Esophagus muscularis mucosa (tissue), 4 donors: ENCODE measurements around the gene C1orf105. TPM values are rescaled to one million over a fixed set of nuclear protein-coding genes. Genes with fewer than 3 reads are reported as not detected.
A peak's percentile ranks its signal among the peaks of the same experiment; 100 is the strongest.

Experiments used
- DNase-seq: peaks from one replicate; pipeline ENCODE4 v3.0.0-alpha.2; 2017; ENCODE audit errors: extremely low spot score
- H3K27ac ChIP-seq, 4 donors: fragments of 200-600 bp; sonication (generic); replicated peaks in 1 of 4; 1 replicate in 3 of 4; 2 replicates in 1 of 4; pipeline ENCODE4 v1.5.1; 2016 to 2019; ENCODE audit warnings: mild to moderate bottlenecking in 1 of 4
- H3K27me3 ChIP-seq, 4 donors: fragments of 200-600 bp; sonication (generic); one replicate each; pipeline versions ENCODE4 v1.5.1 to v1.6.0; 2016 to 2019
- H3K36me3 ChIP-seq, 4 donors: fragments of 200-600 bp; sonication (generic); one replicate each; pipeline ENCODE4 v1.5.1; 2016 to 2019
- H3K4me1 ChIP-seq, 4 donors: fragments of 200-600 bp; sonication (generic); one replicate each; pipeline ENCODE4 v1.5.1; 2016 to 2019
- H3K4me3 ChIP-seq, 4 donors: fragments of 200-600 bp; sonication (generic); 1 replicate in 2 of 4; 2 replicates in 2 of 4; pipeline ENCODE4 v1.5.1; 2016 to 2019; ENCODE audit warnings: mild to moderate bottlenecking in 4 of 4, moderate library complexity in 1 of 4
- H3K9me3 ChIP-seq, 4 donors: fragments of 200-600 bp; sonication (generic); 1 replicate in 3 of 4; 2 replicates in 1 of 4; pipeline ENCODE4 v1.5.1; 2016 to 2019
- EP300 ChIP-seq: sonication (generic); formaldehyde crosslinking; IDR thresholded peaks from one replicate; pipeline ENCODE4 v1.6.1; 2017; ENCODE audit warnings: antibody characterized with exemption
- POLR2A ChIP-seq: fragments of 450-650 bp; IDR thresholded peaks from one replicate; pipeline ENCODE4 v1.6.1; 2017; ENCODE audit warnings: antibody characterized with exemption, moderate library complexity, mild to moderate bottlenecking, low read depth
- POLR2AphosphoS5 ChIP-seq, 2 donors: sonication (generic); formaldehyde crosslinking; IDR thresholded peaks; one replicate each; pipeline ENCODE4 v1.6.1; 2017; ENCODE audit warnings: antibody characterized with exemption in 2 of 2
- WGBS: methylation state at CpG from one replicate; pipeline ENCODE4 v1.1.5; 2018; 5-methylcytosine and 5-hydroxymethylcytosine counted together
- intact Hi-C: fragments of 100-400 bp; cut with DNase I; formaldehyde crosslinking; loops from one replicate; pipeline ENCODE4 v1.15.1; 2023
- total RNA-seq, 4 donors: library from RNA; depleted of rRNA; stranded (reverse); fragments of >200 nt; gene quantifications; one replicate each; pipeline versions ENCODE4 v1.1.0 to v1.2.1, GENCODE V29; 2016
- TF ChIP-seq, protein P1 (sequence below), 3 experiments: fragments of 200-600 bp in 2 of 3; fragments of 450-650 bp in 1 of 3; sonication (generic) in 2 of 3; IDR thresholded peaks; one replicate each; pipeline ENCODE4 v1.5.1; 2017 to 2019; ENCODE audit warnings: antibody characterized with exemption in 3 of 3, mild to moderate bottlenecking in 2 of 3, moderate library complexity in 1 of 3

C1orf105 gene
- total RNA-seq, 4 donors from 2014 or later, result not detected

DNA sequence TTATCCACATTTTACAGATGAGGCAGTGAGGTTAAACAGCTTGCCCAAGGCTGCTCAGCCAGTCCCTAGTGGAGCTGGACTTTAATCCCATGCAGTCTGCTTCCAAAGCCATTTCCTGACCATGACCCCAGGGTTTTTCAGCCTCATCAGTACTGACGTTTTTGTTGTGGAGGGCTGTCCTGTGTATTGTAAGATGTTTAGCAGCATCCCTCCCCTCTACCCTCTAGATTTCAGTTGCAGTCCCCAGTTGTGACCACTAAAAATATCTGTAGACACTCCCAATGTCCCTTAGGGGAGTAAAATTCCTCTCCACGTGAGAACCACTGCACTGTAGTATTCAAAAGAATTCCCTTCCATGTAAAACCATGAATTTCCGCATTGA lies 30.2 kb upstream of the C1orf105 start:
- Histone ChIP-seq H3K36me3 (no peaks in the 10 kb centered on the region), H3K4me1 (peaks cover 0 to 46% (median 32%) of the 10 kb centered on the region in 4 donors), H3K9me3 (no peaks in the 10 kb centered on the region), H3K27ac (peak overlapping the region in 2 of 4 donors; percentile 27 to 34), H3K4me3 (no peak overlapping the region), H3K27me3 (no peaks in the 10 kb centered on the region)
- WGBS, result 29% methylated on average over 3 of the region's 3 CpGs
- DNase-seq, result no peak
- TF ChIP-seq EP300, result no peak
- TF ChIP-seq, protein P1, sequence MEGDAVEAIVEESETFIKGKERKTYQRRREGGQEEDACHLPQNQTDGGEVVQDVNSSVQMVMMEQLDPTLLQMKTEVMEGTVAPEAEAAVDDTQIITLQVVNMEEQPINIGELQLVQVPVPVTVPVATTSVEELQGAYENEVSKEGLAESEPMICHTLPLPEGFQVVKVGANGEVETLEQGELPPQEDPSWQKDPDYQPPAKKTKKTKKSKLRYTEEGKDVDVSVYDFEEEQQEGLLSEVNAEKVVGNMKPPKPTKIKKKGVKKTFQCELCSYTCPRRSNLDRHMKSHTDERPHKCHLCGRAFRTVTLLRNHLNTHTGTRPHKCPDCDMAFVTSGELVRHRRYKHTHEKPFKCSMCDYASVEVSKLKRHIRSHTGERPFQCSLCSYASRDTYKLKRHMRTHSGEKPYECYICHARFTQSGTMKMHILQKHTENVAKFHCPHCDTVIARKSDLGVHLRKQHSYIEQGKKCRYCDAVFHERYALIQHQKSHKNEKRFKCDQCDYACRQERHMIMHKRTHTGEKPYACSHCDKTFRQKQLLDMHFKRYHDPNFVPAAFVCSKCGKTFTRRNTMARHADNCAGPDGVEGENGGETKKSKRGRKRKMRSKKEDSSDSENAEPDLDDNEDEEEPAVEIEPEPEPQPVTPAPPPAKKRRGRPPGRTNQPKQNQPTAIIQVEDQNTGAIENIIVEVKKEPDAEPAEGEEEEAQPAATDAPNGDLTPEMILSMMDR (IDR thresholded peaks at IDR 0.05), result no peak
- intact Hi-C loops, result loop anchor here (10.0 kb wide), 1 partner anchor 65 kb away; no protein-coding TSS in a partner anchor

DNA sequence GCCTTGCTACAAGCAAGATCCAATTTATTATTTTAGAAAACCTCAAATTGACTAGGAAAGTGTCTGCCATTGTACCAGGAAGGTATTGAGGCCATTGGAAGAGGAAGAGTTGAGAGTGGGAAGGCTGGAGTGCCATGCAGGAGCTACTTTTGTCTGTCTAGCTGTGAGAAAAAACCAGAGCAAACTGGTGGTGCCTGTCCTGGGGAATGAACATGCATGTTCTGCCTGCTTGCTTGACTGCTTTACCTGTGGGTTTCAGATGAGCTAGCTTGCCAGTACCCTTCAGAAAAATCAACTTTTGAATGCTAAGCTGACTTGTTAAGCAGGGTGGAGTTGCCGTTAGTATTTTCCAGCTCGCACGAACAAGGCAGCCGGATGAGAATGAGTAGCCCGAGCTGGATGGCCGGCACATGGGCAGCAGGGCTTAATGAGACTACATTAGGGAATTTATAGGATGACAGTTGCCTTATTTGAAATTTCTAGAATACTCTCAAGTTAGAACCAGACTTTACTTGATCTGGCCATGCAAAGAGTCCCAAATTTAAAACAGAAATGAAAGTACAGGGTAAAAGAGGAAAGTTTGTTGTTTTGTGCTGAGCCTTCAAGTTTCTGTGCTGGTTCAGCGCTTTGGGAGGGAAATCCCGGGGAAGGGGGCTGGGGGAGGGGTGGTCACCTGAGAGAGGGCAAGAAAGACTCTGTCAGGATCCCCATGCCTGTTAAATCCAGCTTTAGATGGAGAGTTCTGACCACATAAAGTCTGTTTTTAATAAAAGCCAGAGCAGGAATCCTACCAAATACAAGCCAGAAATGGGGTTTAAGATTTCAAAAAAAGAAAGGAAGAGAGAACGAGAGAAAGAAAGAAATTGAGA lies 29.6 kb upstream of the C1orf105 start:
- Histone ChIP-seq H3K27me3 (no peaks in the 10 kb centered on the region), H3K4me3 (peak overlapping the region in 1 of 4 donors; percentile 10), H3K27ac (peak overlapping the region in 3 of 4 donors; percentile 19 to 34 (median 27)), H3K36me3 (no peaks in the 10 kb centered on the region), H3K9me3 (no peaks in the 10 kb centered on the region), H3K4me1 (peaks cover 0 to 51% (median 34%) of the 10 kb centered on the region in 4 donors)
- no peak for DNase-seq
- no peak for TF ChIP-seq EP300
- TF ChIP-seq POLR2A, result no peak
- no peak for TF ChIP-seq POLR2AphosphoS5 (IDR thresholded peaks at IDR 0.05)
- TF ChIP-seq, protein P1 (IDR thresholded peaks at IDR 0.05), result no peak
- intact Hi-C loops, result loop anchor here (10.0 kb wide), 1 partner anchor 66 kb away; no protein-coding TSS in a partner anchor
- 86% methylated on average over 9 of the region's 9 CpGs for WGBS

DNA sequence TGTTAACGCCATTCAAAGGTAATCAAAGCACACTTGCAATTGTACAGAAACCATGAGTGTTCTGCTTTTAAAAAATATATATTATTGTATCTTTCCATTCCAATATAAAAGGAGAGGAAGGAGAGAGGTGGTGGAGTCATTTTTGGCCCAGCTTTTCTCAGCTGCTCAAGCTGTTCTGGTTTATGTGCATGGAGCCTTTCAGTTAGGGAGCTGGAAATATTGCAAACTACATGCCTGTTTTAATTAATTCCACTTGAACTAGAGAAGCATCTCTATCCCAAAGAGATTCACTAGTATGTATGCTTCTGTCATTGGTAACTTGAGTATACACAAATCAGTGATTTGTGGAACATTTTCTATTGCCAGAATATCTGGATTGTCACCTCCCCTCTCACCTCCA lies 28.5 kb upstream of the C1orf105 start:
- Histone ChIP-seq H3K27ac (no peak overlapping the region), H3K9me3 (no peaks in the 10 kb centered on the region), H3K4me3 (no peak overlapping the region), H3K36me3 (no peaks in the 10 kb centered on the region), H3K4me1 (peaks cover 3 to 61% (median 40%) of the 10 kb centered on the region in 4 donors), H3K27me3 (no peaks in the 10 kb centered on the region)
- intact Hi-C loops, result loop anchor here (10.0 kb wide), 1 partner anchor 67 kb away; no protein-coding TSS in a partner anchor
- DNase-seq, result no peak
- TF ChIP-seq POLR2AphosphoS5 (IDR thresholded peaks at IDR 0.05) (no peak), EP300 (no peak), POLR2A (no peak)
- TF ChIP-seq, protein P1 (IDR thresholded peaks at IDR 0.05), result no peak
- WGBS, result 98% methylated on average over 1 of the region's 1 CpG

GRCh38 chr1:172393354-172393753 lies 27.1 kb upstream of the C1orf105 start:
- Histone ChIP-seq H3K9me3 (no peaks in the 10 kb centered on the region), H3K36me3 (no peaks in the 10 kb centered on the region), H3K27me3 (no peaks in the 10 kb centered on the region), H3K4me1 (peaks cover 15 to 75% (median 54%) of the 10 kb centered on the region in 4 donors), H3K27ac (peak overlapping the region; percentile 64 to 70 (median 68)), H3K4me3 (no peak overlapping the region)
- TF ChIP-seq EP300 (no peak), POLR2AphosphoS5 (IDR thresholded peaks at IDR 0.05) (no peak), POLR2A (no peak)
- TF ChIP-seq, protein P1 (IDR thresholded peaks at IDR 0.05), result no peak
- no peak for DNase-seq
- intact Hi-C loops, result loop anchor here (10.0 kb wide), 1 partner anchor 69 kb away; no protein-coding TSS in a partner anchor
- WGBS, result 61% methylated on average over 5 of the region's 5 CpGs
